Measurements from ENCODE around the gene GNA12. TPM values are rescaled to one million over a fixed set of nuclear protein-coding genes. Genes with fewer than 3 reads are reported as not detected.

Gene GNA12
- total and polyA plus RNA-seq, 10 of the 15 experiments (the other 5 are each of a cell fraction or from before 2014, with no cell fraction given): 1.9 to 51.8 (median 12.6) TPM

- TF ChIP-seq MLLT1 (IDR thresholded peaks at IDR 0.05): no peak
- no peak for TF ChIP-seq FOXM1 (IDR thresholded peaks at IDR 0.05; ENCODE audit: low read depth, low read length)
- no peak for TF ChIP-seq SP1 (IDR thresholded peaks at IDR 0.05; ENCODE audit: low read depth, low read length)
- no peak for TF ChIP-seq ZNF592 (IDR thresholded peaks at IDR 0.05)
- TF ChIP-seq DPF2 (IDR thresholded peaks at IDR 0.05): no peak
- no peak for TF ChIP-seq SMARCA5 (IDR thresholded peaks at IDR 0.05)
- TF ChIP-seq MYB (IDR thresholded peaks at IDR 0.05; ENCODE audit: borderline replicate concordance, low read depth, low read length): no peak
- TF ChIP-seq RCOR1 (conservative IDR thresholded peaks at IDR 0.05; ENCODE audit: low read depth, low read length): no peak
- peak; percentile 86; the same call in 2 of the 3 replicates for TF ChIP-seq POU2F2 (IDR thresholded peaks at IDR 0.05; ENCODE audit: borderline replicate concordance, low read depth, low read length)
- TF ChIP-seq SMC3 (IDR thresholded peaks at IDR 0.05; ENCODE audit: borderline replicate concordance, low read length): no peak
- no peak for TF ChIP-seq POLR2AphosphoS2 (IDR thresholded peaks at IDR 0.05; ENCODE audit: low read depth, low read length)
- TF ChIP-seq, protein P1, sequence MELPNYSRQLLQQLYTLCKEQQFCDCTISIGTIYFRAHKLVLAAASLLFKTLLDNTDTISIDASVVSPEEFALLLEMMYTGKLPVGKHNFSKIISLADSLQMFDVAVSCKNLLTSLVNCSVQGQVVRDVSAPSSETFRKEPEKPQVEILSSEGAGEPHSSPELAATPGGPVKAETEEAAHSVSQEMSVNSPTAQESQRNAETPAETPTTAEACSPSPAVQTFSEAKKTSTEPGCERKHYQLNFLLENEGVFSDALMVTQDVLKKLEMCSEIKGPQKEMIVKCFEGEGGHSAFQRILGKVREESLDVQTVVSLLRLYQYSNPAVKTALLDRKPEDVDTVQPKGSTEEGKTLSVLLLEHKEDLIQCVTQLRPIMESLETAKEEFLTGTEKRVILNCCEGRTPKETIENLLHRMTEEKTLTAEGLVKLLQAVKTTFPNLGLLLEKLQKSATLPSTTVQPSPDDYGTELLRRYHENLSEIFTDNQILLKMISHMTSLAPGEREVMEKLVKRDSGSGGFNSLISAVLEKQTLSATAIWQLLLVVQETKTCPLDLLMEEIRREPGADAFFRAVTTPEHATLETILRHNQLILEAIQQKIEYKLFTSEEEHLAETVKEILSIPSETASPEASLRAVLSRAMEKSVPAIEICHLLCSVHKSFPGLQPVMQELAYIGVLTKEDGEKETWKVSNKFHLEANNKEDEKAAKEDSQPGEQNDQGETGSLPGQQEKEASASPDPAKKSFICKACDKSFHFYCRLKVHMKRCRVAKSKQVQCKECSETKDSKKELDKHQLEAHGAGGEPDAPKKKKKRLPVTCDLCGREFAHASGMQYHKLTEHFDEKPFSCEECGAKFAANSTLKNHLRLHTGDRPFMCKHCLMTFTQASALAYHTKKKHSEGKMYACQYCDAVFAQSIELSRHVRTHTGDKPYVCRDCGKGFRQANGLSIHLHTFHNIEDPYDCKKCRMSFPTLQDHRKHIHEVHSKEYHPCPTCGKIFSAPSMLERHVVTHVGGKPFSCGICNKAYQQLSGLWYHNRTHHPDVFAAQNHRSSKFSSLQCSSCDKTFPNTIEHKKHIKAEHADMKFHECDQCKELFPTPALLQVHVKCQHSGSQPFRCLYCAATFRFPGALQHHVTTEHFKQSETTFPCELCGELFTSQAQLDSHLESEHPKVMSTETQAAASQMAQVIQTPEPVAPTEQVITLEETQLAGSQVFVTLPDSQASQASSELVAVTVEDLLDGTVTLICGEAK (IDR thresholded peaks at IDR 0.05; ENCODE audit: borderline replicate concordance): no peak
- TF ChIP-seq KLF5 (IDR thresholded peaks at IDR 0.05; ENCODE audit: partially characterized antibody): no peak
- TF ChIP-seq SREBF1 (IDR thresholded peaks at IDR 0.05; ENCODE audit: low read length): no peak
- no peak for TF ChIP-seq TCF7 (IDR thresholded peaks at IDR 0.05; ENCODE audit: borderline replicate concordance)
- TF ChIP-seq MTA2 (IDR thresholded peaks at IDR 0.05; ENCODE audit: low read depth): no peak
- TF ChIP-seq, protein P2, sequence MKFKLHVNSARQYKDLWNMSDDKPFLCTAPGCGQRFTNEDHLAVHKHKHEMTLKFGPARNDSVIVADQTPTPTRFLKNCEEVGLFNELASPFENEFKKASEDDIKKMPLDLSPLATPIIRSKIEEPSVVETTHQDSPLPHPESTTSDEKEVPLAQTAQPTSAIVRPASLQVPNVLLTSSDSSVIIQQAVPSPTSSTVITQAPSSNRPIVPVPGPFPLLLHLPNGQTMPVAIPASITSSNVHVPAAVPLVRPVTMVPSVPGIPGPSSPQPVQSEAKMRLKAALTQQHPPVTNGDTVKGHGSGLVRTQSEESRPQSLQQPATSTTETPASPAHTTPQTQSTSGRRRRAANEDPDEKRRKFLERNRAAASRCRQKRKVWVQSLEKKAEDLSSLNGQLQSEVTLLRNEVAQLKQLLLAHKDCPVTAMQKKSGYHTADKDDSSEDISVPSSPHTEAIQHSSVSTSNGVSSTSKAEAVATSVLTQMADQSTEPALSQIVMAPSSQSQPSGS (IDR thresholded peaks at IDR 0.05; ENCODE audit: low read length): peak; percentile 78
- no peak for TF ChIP-seq TAF1 (IDR thresholded peaks at IDR 0.05; ENCODE audit: borderline replicate concordance, low read depth, low read length)
- TF ChIP-seq ZNF274 (IDR thresholded peaks at IDR 0.05; ENCODE audit: insufficient read depth, insufficient read length): no peak
Measured at GRCh38 chr7:2824678-2825461, 19.2 kb downstream of the GNA12 start (continued).
